ENCODE measurements around the gene MYH11.
"Not testable (repeated sequence)": the region's sequence is repeated elsewhere in the genome, so short reads cannot be mapped to it uniquely, and the experiment has no call there.

DNA sequence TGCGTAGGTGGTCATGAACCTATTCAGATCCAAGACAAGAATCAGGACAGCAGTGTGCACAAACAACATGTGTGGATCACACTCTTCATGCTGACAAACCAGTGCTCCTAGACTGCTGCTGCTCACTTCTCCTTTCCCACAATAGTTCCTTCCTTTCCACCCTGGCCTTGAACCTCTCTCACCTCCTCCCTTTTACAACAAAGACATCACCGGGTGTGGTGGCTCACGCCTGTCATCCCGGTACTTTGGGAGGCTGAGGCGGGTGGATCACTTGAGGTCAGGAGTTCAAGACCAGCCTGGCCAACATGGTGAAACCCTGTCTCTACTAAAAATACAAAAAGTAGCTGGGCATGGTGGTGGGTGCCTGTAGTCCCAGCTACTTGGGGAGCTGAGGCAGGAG lies 67.0 kb downstream of the MYH11 start:
- TF ChIP-seq, protein P1, sequence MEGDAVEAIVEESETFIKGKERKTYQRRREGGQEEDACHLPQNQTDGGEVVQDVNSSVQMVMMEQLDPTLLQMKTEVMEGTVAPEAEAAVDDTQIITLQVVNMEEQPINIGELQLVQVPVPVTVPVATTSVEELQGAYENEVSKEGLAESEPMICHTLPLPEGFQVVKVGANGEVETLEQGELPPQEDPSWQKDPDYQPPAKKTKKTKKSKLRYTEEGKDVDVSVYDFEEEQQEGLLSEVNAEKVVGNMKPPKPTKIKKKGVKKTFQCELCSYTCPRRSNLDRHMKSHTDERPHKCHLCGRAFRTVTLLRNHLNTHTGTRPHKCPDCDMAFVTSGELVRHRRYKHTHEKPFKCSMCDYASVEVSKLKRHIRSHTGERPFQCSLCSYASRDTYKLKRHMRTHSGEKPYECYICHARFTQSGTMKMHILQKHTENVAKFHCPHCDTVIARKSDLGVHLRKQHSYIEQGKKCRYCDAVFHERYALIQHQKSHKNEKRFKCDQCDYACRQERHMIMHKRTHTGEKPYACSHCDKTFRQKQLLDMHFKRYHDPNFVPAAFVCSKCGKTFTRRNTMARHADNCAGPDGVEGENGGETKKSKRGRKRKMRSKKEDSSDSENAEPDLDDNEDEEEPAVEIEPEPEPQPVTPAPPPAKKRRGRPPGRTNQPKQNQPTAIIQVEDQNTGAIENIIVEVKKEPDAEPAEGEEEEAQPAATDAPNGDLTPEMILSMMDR (IDR thresholded peaks at IDR 0.05) = not testable (repeated sequence)
- TF ChIP-seq EZH2phosphoT487, EZH2 (IDR thresholded peaks at IDR 0.05): not testable (repeated sequence)

Measured in neural progenitor cell (in vitro differentiated cells).